GM12891 (cell line): ENCODE data around the gene ZMIZ1.

ENCODE experiments used
- PAX5 ChIP-seq: IDR thresholded peaks from 2 replicates; pipeline ENCODE4 v1.6.1; 2011; ENCODE audit warnings: low read length, moderate library complexity, mild to moderate bottlenecking; ENCODE audit not compliant: insufficient read depth, severe bottlenecking
- POLR2A ChIP-seq: IDR thresholded peaks from 2 replicates; pipeline ENCODE4 v1.6.1; 2011; ENCODE audit warnings: low read depth, low read length, control low read depth
- POLR2AphosphoS5 ChIP-seq: IDR thresholded peaks from 2 replicates; pipeline ENCODE4 v1.6.1; 2011; ENCODE audit warnings: low read depth, low read length, control low read depth
- POU2F2 ChIP-seq: IDR thresholded peaks from 2 replicates; pipeline ENCODE4 v1.6.1; 2011; ENCODE audit warnings: low read depth, mild to moderate bottlenecking, control low read depth, low read length, moderate library complexity
- SPI1 ChIP-seq: IDR thresholded peaks from 2 replicates; pipeline ENCODE4 v1.6.1; 2011; ENCODE audit warnings: low read depth, low read length, control low read depth
- TAF1 ChIP-seq: IDR thresholded peaks from 2 replicates; pipeline ENCODE4 v1.6.1; 2011; ENCODE audit warnings: low read depth, low read length, control low read depth

DNA sequence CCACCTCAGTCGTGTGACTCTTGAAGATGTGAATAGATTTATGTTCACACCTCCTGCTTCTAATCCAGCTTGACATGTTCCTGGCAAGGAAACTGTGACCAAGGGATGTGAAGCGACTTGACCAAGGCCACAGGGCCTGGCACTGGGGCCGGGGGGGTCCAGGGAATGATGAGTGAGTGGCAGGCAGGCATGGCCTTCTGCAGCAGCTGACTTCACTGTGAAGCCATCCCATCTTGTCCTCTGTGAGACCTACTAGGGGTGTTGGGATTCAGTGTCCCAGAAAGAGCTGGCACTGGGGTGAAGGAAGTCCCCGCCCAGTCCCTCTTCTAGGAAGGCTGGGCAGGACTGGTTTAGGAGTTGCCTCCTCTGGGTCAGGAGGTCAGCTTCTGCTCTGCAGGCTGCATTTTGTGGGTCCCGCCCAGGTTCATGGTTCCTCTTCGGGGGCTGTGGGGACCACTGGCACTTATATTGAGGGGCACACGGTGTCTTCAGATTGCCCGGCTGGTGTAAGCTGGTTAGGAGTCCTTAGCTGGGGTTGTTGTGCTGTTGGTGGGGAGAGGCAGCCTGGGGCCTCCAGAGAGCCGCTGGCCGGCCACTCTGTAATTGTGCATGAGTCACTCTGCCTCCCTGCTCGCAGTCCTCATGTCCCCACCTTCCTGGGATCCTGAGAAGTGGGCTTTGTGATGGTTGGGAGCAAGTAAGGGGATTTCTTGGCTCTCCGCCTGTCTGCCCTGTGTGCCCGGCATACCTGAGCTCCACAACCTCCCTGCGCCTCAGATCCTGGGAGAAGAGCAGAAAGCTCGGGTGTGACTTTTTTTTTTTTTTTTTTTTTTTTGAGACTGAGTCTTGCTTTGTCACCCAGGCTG lies 11.0 kb downstream of the ZMIZ1 start:
- no peak for TF ChIP-seq POLR2A
- TF ChIP-seq SPI1, result no peak
- no peak for TF ChIP-seq POLR2AphosphoS5
- no peak for TF ChIP-seq TAF1
- TF ChIP-seq PAX5, result no peak
- no peak for TF ChIP-seq POU2F2
